Tibial nerve (tissue), 4 donors: ENCODE results near the gene TNFRSF21. TPM values are rescaled to one million over a fixed set of nuclear protein-coding genes. Genes with fewer than 3 reads are reported as not detected.
"Not testable (repeated sequence)": the region's sequence is repeated elsewhere in the genome, so short reads cannot be mapped to it uniquely, and the experiment has no call there.

Experiments used
- DNase-seq, 2 donors: peaks; one replicate each; pipeline ENCODE4 v3.0.0-alpha.2; 2019; ENCODE audit warnings: low spot score in 2 of 2
- H3K27ac ChIP-seq, 4 donors: fragments of 200-600 bp; sonication (generic) in 3 of 4; one replicate each; pipeline ENCODE4 v1.5.1; 2017 to 2019; ENCODE audit warnings: mild to moderate bottlenecking in 1 of 4
- H3K27me3 ChIP-seq, 2 donors: fragments of 200-600 bp; sonication (generic) in 1 of 2; one replicate each; pipeline versions ENCODE4 v1.5.1 to v1.6.0; 2017 to 2019
- H3K36me3 ChIP-seq, 3 donors: fragments of 200-600 bp; sonication (generic); one replicate each; pipeline ENCODE4 v1.5.1; 2018 to 2019
- H3K4me1 ChIP-seq, 4 donors: fragments of 200-600 bp; sonication (generic) in 3 of 4; one replicate each; pipeline ENCODE4 v1.5.1; 2017 to 2019
- H3K4me3 ChIP-seq, 4 donors: fragments of 200-600 bp; sonication (generic) in 3 of 4; one replicate each; pipeline ENCODE4 v1.5.1; 2017 to 2019; ENCODE audit warnings: mild to moderate bottlenecking in 1 of 4, moderate library complexity in 1 of 4
- H3K9me3 ChIP-seq, 4 donors: fragments of 200-600 bp; sonication (generic) in 3 of 4; one replicate each; pipeline ENCODE4 v1.5.1; 2017 to 2019
- CTCF ChIP-seq, 5 experiments: fragments of 200-600 bp in 3 of 5; fragments of 450-650 bp in 2 of 5; sonication (generic) in 3 of 5; IDR thresholded peaks; one replicate each; pipeline ENCODE4 v1.5.1; 2016 to 2019; ENCODE audit warnings: antibody characterized with exemption in 5 of 5, mild to moderate bottlenecking in 3 of 5, moderate library complexity in 2 of 5
- EP300 ChIP-seq, 2 donors: sonication (generic); formaldehyde crosslinking; IDR thresholded peaks; one replicate each; pipeline ENCODE4 v1.6.1; 2017; ENCODE audit warnings: antibody characterized with exemption in 2 of 2, mild to moderate bottlenecking in 1 of 2
- POLR2A ChIP-seq, 2 donors: fragments of 450-650 bp; IDR thresholded peaks; one replicate each; pipeline ENCODE4 v1.6.1; 2017; ENCODE audit warnings: antibody characterized with exemption in 2 of 2, mild to moderate bottlenecking in 2 of 2, moderate library complexity in 2 of 2
- WGBS, 2 donors: methylation state at CpG; one replicate each; pipeline ENCODE4 v1.1.5; 2018; 5-methylcytosine and 5-hydroxymethylcytosine counted together
- total RNA-seq, 4 donors: library from RNA; depleted of rRNA; stranded (reverse); fragments of >200 nt; gene quantifications; one replicate each; pipeline ENCODE4 v1.1.0, GENCODE V29; 2016

TNFRSF21 gene
- total RNA-seq, 4 donors from 2014 or later = 5.7 to 8.0 (median 7.6) TPM

- no peak for TF ChIP-seq EP300 (IDR thresholded peaks at IDR 0.05)
- no peak for TF ChIP-seq CTCF (IDR thresholded peaks at IDR 0.05)
- no peak for TF ChIP-seq POLR2A (IDR thresholded peaks at IDR 0.05)
- Histone ChIP-seq H3K27me3 (no peaks in the 10 kb centered on the region), H3K27ac (no peak overlapping the region), H3K9me3 (no peaks in the 10 kb centered on the region), H3K36me3 (no peaks in the 10 kb centered on the region), H3K4me1 (no peaks in the 10 kb centered on the region), H3K4me3 (no peak overlapping the region)
- no peak for DNase-seq
- WGBS, 2 donors = 66 to 72% methylated on average over 4 of the region's 4 CpGs
Measured at GRCh38 chr6:47321577-47321976, 11.9 kb upstream of the TNFRSF21 start.

DNA sequence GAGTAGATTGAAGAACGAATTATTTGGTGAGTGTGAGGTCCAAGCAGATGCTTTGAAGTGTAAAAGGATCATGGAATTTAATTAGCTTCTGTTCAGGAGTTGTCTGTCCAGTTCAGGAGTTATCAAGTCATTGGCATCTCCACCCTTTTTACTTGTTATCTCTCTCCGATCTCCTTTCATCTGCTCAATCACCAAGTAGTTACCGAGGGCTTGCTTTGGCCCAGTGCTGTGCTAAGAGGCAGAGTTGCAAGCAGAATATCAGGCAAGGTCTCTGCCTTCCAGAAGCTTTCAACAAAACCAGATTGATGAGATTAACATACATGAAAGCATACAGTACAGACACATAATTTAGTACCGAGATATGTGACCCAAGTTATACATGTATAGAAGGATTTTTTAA is 10.2 kb upstream of the TNFRSF21 start:
- TF ChIP-seq POLR2A (IDR thresholded peaks at IDR 0.05) (no peak), CTCF (IDR thresholded peaks at IDR 0.05) (no peak), EP300 (IDR thresholded peaks at IDR 0.05) (no peak)
- H3K27me3 ChIP-seq = no peaks in the 10 kb centered on the region
- no peak for DNase-seq
- WGBS, 2 donors = 55 to 60% methylated on average over 4 of the region's 4 CpGs
- H3K36me3 ChIP-seq = no peaks in the 10 kb centered on the region
- no peak overlapping the region for H3K27ac ChIP-seq
- H3K4me1 ChIP-seq = no peaks in the 10 kb centered on the region
- H3K4me3 ChIP-seq = no peak overlapping the region
- no peaks in the 10 kb centered on the region for H3K9me3 ChIP-seq

DNA sequence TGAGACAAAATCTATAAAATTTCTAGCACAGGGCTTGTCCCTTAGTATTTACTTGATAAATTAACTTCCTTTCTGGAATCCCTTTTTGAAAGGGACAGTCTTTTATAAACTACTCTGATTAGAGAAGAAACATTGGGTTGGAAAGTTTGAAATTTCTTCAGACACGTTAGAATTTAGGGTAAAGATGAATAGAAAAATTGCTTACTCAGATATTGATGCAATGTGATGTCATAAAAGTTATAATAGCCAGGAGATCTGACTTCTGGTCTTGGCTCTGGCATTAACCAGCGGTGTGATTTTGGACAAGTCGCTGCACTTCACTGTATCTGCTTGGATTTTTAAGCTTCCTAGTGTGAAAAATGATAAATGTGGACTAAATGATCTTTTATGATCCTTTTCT is 9.7 kb upstream of the TNFRSF21 start:
- H3K27ac ChIP-seq = no peak overlapping the region
- no peaks in the 10 kb centered on the region for H3K27me3 ChIP-seq
- WGBS, 2 donors = 79 to 88% methylated on average over 3 of the region's 3 CpGs
- no peak for DNase-seq
- TF ChIP-seq CTCF (IDR thresholded peaks at IDR 0.05) (no peak), POLR2A (IDR thresholded peaks at IDR 0.05) (no peak), EP300 (IDR thresholded peaks at IDR 0.05) (no peak)
- no peak overlapping the region for H3K4me3 ChIP-seq
- H3K4me1 ChIP-seq = no peaks in the 10 kb centered on the region
- no peaks in the 10 kb centered on the region for H3K36me3 ChIP-seq
- H3K9me3 ChIP-seq = no peaks in the 10 kb centered on the region

GRCh38 chr6:47318236-47318989 is 8.7 kb upstream of the TNFRSF21 start:
- no peak overlapping the region for H3K4me3 ChIP-seq
- no peak for DNase-seq
- no peaks in the 10 kb centered on the region for H3K9me3 ChIP-seq
- WGBS, 2 donors = 90 to 91% methylated on average over 3 of the region's 3 CpGs
- no peaks in the 10 kb centered on the region for H3K4me1 ChIP-seq
- no peaks in the 10 kb centered on the region for H3K36me3 ChIP-seq
- no peaks in the 10 kb centered on the region for H3K27me3 ChIP-seq
- TF ChIP-seq CTCF (IDR thresholded peaks at IDR 0.05) (no peak), POLR2A (IDR thresholded peaks at IDR 0.05) (no peak), EP300 (IDR thresholded peaks at IDR 0.05) (no peak)
- H3K27ac ChIP-seq = no peak overlapping the region

DNA sequence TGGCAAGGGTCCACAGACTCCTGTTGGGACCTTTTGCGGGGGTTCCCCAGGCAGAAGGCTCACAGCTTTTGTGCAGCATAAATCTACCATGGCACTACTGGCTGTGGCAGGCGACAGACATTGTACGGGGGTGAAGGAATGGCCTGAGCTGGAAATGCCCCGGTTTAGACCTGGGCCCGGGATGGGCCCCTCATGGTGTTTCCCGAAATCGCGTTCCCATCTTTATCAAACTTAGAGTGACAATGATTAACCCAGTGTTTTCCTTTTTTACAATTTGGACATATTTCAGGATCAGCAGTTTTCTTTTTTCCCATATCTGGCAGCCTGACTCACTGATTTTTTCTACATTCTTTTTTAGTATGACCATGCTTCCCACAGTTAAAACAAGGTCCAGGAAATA is 5.5 kb upstream of the TNFRSF21 start:
- not testable (repeated sequence) for H3K27me3 ChIP-seq, DNase-seq, H3K9me3 ChIP-seq, H3K4me1 ChIP-seq, H3K36me3 ChIP-seq, H3K27ac ChIP-seq, H3K4me3 ChIP-seq
- 75 to 90% methylated on average over 8 of the region's 8 CpGs for WGBS, 2 donors
